Adrenal gland (tissue), 5 donors: ENCODE measurements around the gene EPHB2.

Source experiments
- CTCF ChIP-seq, 6 experiments: fragments of 450-650 bp in 4 of 6; fragments of 200-600 bp in 2 of 6; sonication (generic) in 1 of 6; IDR thresholded peaks; 1 replicate in 5 of 6; 2 replicates in 1 of 6; pipeline versions ENCODE4 v1.5.1 to v1.8.0; 2016 to 2021; ENCODE audit warnings: antibody characterized with exemption in 6 of 6, mild to moderate bottlenecking in 2 of 6, moderate library complexity in 1 of 6
- POLR2A ChIP-seq, 2 donors: fragments of 450-650 bp; IDR thresholded peaks; one replicate each; pipeline ENCODE4 v1.6.1; 2017; ENCODE audit warnings: antibody characterized with exemption in 2 of 2, mild to moderate bottlenecking in 2 of 2, moderate library complexity in 1 of 2
- donor health status: DM: no; HTN: no; CAD: no.

DNA sequence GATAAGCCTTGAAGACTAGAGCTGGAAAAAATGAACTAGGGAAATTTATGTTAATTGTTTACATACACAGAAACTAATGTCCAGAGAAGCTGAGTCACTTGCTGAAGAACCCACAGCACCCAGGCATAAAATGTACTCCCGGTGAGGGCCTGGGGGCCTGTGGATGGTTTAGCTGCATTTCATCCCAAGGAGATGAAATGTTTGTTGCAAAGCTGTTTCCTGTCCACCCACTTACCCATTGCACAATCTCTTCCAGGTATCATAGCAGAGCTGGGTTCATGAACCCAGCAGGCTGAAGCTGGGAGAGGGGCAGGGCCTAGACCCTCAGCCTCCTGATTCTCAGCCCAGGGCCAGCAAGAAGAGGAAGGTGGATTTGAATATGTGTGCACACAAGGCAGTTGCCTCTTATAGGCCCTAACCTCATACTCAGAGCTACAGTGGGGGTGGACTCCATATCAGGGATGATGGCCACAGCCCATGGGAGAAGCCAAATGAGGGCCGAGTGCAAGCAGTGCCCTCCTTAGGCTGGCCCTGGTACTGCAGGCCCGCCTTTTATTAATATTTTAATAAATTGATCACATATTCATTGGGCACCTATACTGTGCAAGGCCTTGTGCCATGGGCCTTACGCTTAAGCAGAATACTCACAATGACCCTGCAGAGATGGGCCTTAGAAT is 151.3 kb downstream of the EPHB2 start:
- TF ChIP-seq CTCF (IDR thresholded peaks at IDR 0.05): peak; percentile 54 to 79 (median 72)
- TF ChIP-seq POLR2A (IDR thresholded peaks at IDR 0.05): no peak
